Testis (tissue), 2 donors: ENCODE results near the gene FCN2.

Experiments used
- CTCF ChIP-seq, 3 experiments: fragments of 450-650 bp in 2 of 3; fragments of 200-600 bp in 1 of 3; sonication (generic) in 1 of 3; IDR thresholded peaks; one replicate each; pipeline ENCODE4 v1.5.1; 2016 to 2019; ENCODE audit warnings: antibody characterized with exemption in 3 of 3, mild to moderate bottlenecking in 2 of 3, moderate library complexity in 1 of 3
- POLR2A ChIP-seq: fragments of 450-650 bp; IDR thresholded peaks from one replicate; pipeline ENCODE4 v1.6.1; 2017; ENCODE audit warnings: antibody characterized with exemption, mild to moderate bottlenecking, moderate library complexity

GRCh38 chr9:134841180-134841904 is 39.3 kb upstream of the FCN2 start:
- TF ChIP-seq POLR2A (no peak), CTCF (IDR thresholded peaks at IDR 0.05) (no peak)
